HepG2 (cell line): ENCODE measurements around the gene INO80C. TPM values are rescaled to one million over a fixed set of nuclear protein-coding genes. Genes with fewer than 3 reads are reported as not detected.

Experiments
- ATAC-seq: fragments of 200-7000 bp; cut with Tn5 transposase; 3 replicates; pipeline ENCODE4 v1.9.1; 2020; ENCODE audit warnings: mild to moderate bottlenecking, moderate library complexity
- BruUV-seq: library from RNA; stranded (reverse); fragments of 400-500 nt; replicated peaks from 2 replicates; lab custom pipeline; 2021; lab: Mats Ljungman, UMichigan
- CTCF ChIA-PET: fragments of 300-600 bp; formaldehyde crosslinking; extraction: SDS; loops from one replicate; lab custom pipeline; 2021; ENCODE audit warnings: low total read pairs, inconsistent platforms, low intra/inter-chr PET ratio; lab: Yijun Ruan, JAX
- POLR2A ChIA-PET: fragments of 350-600 bp; sonication (Branson Sonifier 250); formaldehyde crosslinking; loops from one replicate; lab custom pipeline; 2020; ENCODE audit warnings: antibody characterized with exemption, inconsistent platforms; lab: Yijun Ruan, JAX
- DNase-seq: peaks from one replicate; pipeline ENCODE4 v3.0.0-alpha.2; 2015; ENCODE audit warnings: low spot score
- FAIRE-seq: peaks from 3 replicates; lab custom pipeline; 2011; peaks lifted over from hg19 to GRCh38; lab: Jason Lieb, UNC
- H2AFZ ChIP-seq: one replicate; pipeline ENCODE4 v1.6.1; 2011; ENCODE audit warnings: low read length, inconsistent platforms
- H3K27ac ChIP-seq: fragments of 300-600 bp; 3 replicates; pipeline ENCODE4 v1.8.0; 2011; ENCODE audit warnings: mixed run types, mild to moderate bottlenecking, mixed read lengths, low read length, inconsistent platforms; ENCODE audit not compliant: insufficient read depth; ENCODE audit errors: extremely low read length
- H3K27me3 ChIP-seq, 2 experiments: fragments of 200-600 bp in 1 of 2; 2 replicates in 1 of 2; 3 replicates in 1 of 2; pipeline versions ENCODE4 v1.6.0 to v1.8.0; 2011; ENCODE audit warnings: low read length in 2 of 2, mild to moderate bottlenecking in 2 of 2, moderate library complexity in 2 of 2, inconsistent platforms in 1 of 2; ENCODE audit not compliant: insufficient read depth in 2 of 2, control insufficient read depth in 1 of 2
- H3K36me3 ChIP-seq, 2 experiments: fragments of 200-600 bp in 1 of 2; replicated peaks in 1 of 2; 2 replicates in 1 of 2; 3 replicates in 1 of 2; pipeline versions ENCODE4 v1.5.1 to v1.8.0; 2011; ENCODE audit warnings: low read length in 2 of 2, inconsistent platforms in 1 of 2; ENCODE audit not compliant: insufficient read depth in 2 of 2, control insufficient read depth in 1 of 2
- H3K4me1 ChIP-seq: 2 replicates; pipeline ENCODE4 v1.5.1; 2012; ENCODE audit warnings: low read length, inconsistent platforms; ENCODE audit not compliant: insufficient read depth
- H3K4me2 ChIP-seq: 2 replicates; pipeline ENCODE4 v1.6.0; 2011; ENCODE audit warnings: low read depth, low read length, inconsistent platforms
- H3K4me3 ChIP-seq, 3 experiments: fragments of 200-600 bp in 1 of 3; sonication (generic), shearing (Covaris generic) in 1 of 3; replicated peaks in 1 of 3; 2 replicates each; pipeline ENCODE4 v1.5.1; 2011 to 2016; ENCODE audit warnings: low read length in 3 of 3, inconsistent platforms in 2 of 3, low read depth in 2 of 3, mild to moderate bottlenecking in 2 of 3, control low read depth in 1 of 3, mixed read lengths in 1 of 3; ENCODE audit not compliant: insufficient read depth in 1 of 3
- H3K79me2 ChIP-seq: one replicate; pipeline ENCODE4 v1.6.1; 2011; ENCODE audit warnings: low read length, inconsistent platforms; ENCODE audit not compliant: insufficient read depth
- H3K9ac ChIP-seq: 2 replicates; pipeline ENCODE4 v1.6.0; 2011; ENCODE audit warnings: mild to moderate bottlenecking, low read depth, low read length, inconsistent platforms; ENCODE audit not compliant: insufficient read depth
- H3K9me3 ChIP-seq: 2 replicates; pipeline ENCODE4 v1.5.1; 2012; ENCODE audit warnings: mild to moderate bottlenecking, low read length
- H4K20me1 ChIP-seq: 2 replicates; pipeline ENCODE4 v1.6.0; 2011; ENCODE audit warnings: inconsistent platforms, mild to moderate bottlenecking, low read length, moderate library complexity; ENCODE audit not compliant: insufficient read depth
- BORCS8-MEF2B ChIP-seq: sonication (generic); formaldehyde crosslinking; IDR thresholded peaks from 2 replicates; pipeline ENCODE4 v1.8.0; 2022; ENCODE audit warnings: mild to moderate bottlenecking, missing genetic modification reagents
- CENPBD1 ChIP-seq: sonication (generic); formaldehyde crosslinking; IDR thresholded peaks from 2 replicates; pipeline ENCODE4 v1.8.0; 2022; ENCODE audit warnings: missing genetic modification reagents, low read depth, mild to moderate bottlenecking, borderline replicate concordance
- DRAP1 ChIP-seq: IDR thresholded peaks from 2 replicates; pipeline ENCODE4 v1.6.1; 2016; ENCODE audit warnings: missing genetic modification reagents, missing compliant biosample characterization
- HNF1B ChIP-seq: sonication (generic); formaldehyde crosslinking; IDR thresholded peaks from 2 replicates; pipeline ENCODE4 v1.5.1; 2020; ENCODE audit warnings: mild to moderate bottlenecking, moderate library complexity, missing genetic modification reagents
- IKZF5 ChIP-seq: IDR thresholded peaks from 2 replicates; pipeline ENCODE4 v1.6.1; 2018; ENCODE audit warnings: missing genetic modification reagents, mild to moderate bottlenecking, missing compliant biosample characterization
- POLR2G ChIP-seq: fragments of 200-400 bp; formaldehyde crosslinking; IDR thresholded peaks from 2 replicates; pipeline ENCODE4 v1.6.1; 2018; ENCODE audit warnings: mild to moderate bottlenecking, low read depth, low read length, moderate library complexity
- RELA ChIP-seq: sonication (generic); formaldehyde crosslinking; IDR thresholded peaks from 2 replicates; pipeline ENCODE4 v1.4.0; 2020; ENCODE audit warnings: missing genetic modification reagents
- TEF ChIP-seq: sonication (generic); formaldehyde crosslinking; IDR thresholded peaks from 2 replicates; pipeline ENCODE4 v1.5.0; 2020; ENCODE audit warnings: missing genetic modification reagents
- ZBTB25 ChIP-seq: IDR thresholded peaks from 2 replicates; pipeline ENCODE4 v1.6.1; 2018; ENCODE audit warnings: missing genetic modification reagents
- ZSCAN25 ChIP-seq: sonication (generic); formaldehyde crosslinking; IDR thresholded peaks from 2 replicates; pipeline ENCODE4 v1.8.0; 2022; ENCODE audit warnings: mild to moderate bottlenecking, missing genetic modification reagents
- WGBS: methylation state at CpG from one replicate; pipeline ENCODE4 v1.1.6; 2017; ENCODE audit warnings: low lambda C conversion rate; 5-methylcytosine and 5-hydroxymethylcytosine counted together
- in situ Hi-C: cut with HindIII; loops from 2 replicates; pipeline ENCODE4 v1.10.0; 2017; ENCODE audit warnings: low pct_unique_long_range_greater_than_20kb; ENCODE audit not compliant: extremely low pct_ligation_motif_present
- intact Hi-C: fragments of 100-400 bp; cut with micrococcal nuclease; formaldehyde crosslinking; loops from one replicate; pipeline ENCODE4 v1.10.0; 2022; ENCODE audit not compliant: unreplicated experiment
- polyA plus RNA-seq, 8 experiments: library from polyadenylated mRNA; depleted of rRNA in 3 of 8; stranded (reverse) in 7 of 8; unstranded in 1 of 8; fragments of >200 nt; fragmentation: Illumina TruSeq in 4 of 8; extraction: Trizol in 4 of 8; gene quantifications; 2 replicates each; pipeline versions ENCODE4 v1.2.1 to v1.2.3, GENCODE V29; 2011 to 2016; ENCODE audit warnings: low read depth in 4 of 8, missing spikeins in 1 of 8, mixed read lengths in 1 of 8; ENCODE audit not compliant: insufficient read depth in 1 of 8
- total RNA-seq, 5 experiments: library from RNA; depleted of rRNA; stranded (reverse); fragments of >200 nt; fragmentation: Illumina TruSeq; extraction: Trizol; gene quantifications; 2 replicates each; pipeline ENCODE4 v1.2.3, GENCODE V29; 2016; ENCODE audit warnings: low read depth in 1 of 5

The INO80C gene
- total and polyA plus RNA-seq, 2 of the 13 experiments (the other 11 are each of a cell fraction or from before 2014, with no cell fraction given), result 8.2 to 15.4 TPM

- no peaks in the 10 kb centered on the region for H3K4me1 ChIP-seq
- intact Hi-C loops, result no loop called here
- H3K36me3 ChIP-seq, result no peaks in the 10 kb centered on the region
- FAIRE-seq (no peak), DNase-seq (no peak), ATAC-seq (no peak)
- no peak overlapping the region for H3K4me2 ChIP-seq
- H3K27ac ChIP-seq, result no peak overlapping the region
- H3K4me3 ChIP-seq, result no peak overlapping the region
- H2AFZ ChIP-seq, result no peak overlapping the region
- no peak overlapping the region for H3K9ac ChIP-seq
- WGBS, result 6% methylated on average over 1 of the region's 1 CpG
- no TSS peak for BruUV-seq
- no peaks in the 10 kb centered on the region for H3K9me3 ChIP-seq
- ChIA-PET POLR2A (no interaction called here), CTCF (no interaction called here)
- no peaks in the 10 kb centered on the region for H3K79me2 ChIP-seq
- no peaks in the 10 kb centered on the region; a peak in 1 of 5 replicates for H3K27me3 ChIP-seq
- in situ Hi-C loops, result no loop called here
- no peaks in the 10 kb centered on the region for H4K20me1 ChIP-seq
- no peak for TF ChIP-seq RELA (CRISPR knock-in tag)
- TF ChIP-seq HNF1B (CRISPR knock-in tag), result no peak
- TF ChIP-seq CENPBD1, result no peak
- TF ChIP-seq POLR2G, result no peak
- TF ChIP-seq ZBTB25 (CRISPR knock-in tag), result no peak
- no peak for TF ChIP-seq BORCS8-MEF2B (CRISPR knock-in tag)
- TF ChIP-seq IKZF5 (CRISPR knock-in tag), result no peak
- no peak for TF ChIP-seq DRAP1 (CRISPR knock-in tag)
- TF ChIP-seq ZSCAN25 (CRISPR knock-in tag), result no peak
- no peak for TF ChIP-seq TEF (CRISPR knock-in tag)
Observed at GRCh38 chr18:35432565-35433001, 65.2 kb downstream of the INO80C start.
